Smooth muscle cell (in vitro differentiated cells): ENCODE results near the gene CAPN8. TPM values are rescaled to one million over a fixed set of nuclear protein-coding genes. Genes with fewer than 3 reads are reported as not detected.

ENCODE experiments used
- DNase-seq: peaks from one replicate; lab custom pipeline; 2025; ENCODE audit not compliant: unreplicated experiment; lab: John Stamatoyannopoulos, UW
- H2AFZ ChIP-seq: fragments of 200-600 bp; sonication (generic); 2 replicates; pipeline ENCODE4 v1.6.0; 2016; ENCODE audit warnings: antibody characterized with exemption, low read depth, mild to moderate bottlenecking
- H3F3A ChIP-seq: fragments of 200-600 bp; sonication (generic); 2 replicates; pipeline ENCODE4 v1.6.0; 2017; ENCODE audit warnings: antibody characterized with exemption, low read depth
- H3K27ac ChIP-seq: fragments of 200-600 bp; sonication (generic); 2 replicates; pipeline ENCODE4 v1.5.1; 2016; ENCODE audit warnings: low read depth, mild to moderate bottlenecking
- H3K27me3 ChIP-seq: fragments of 200-600 bp; sonication (generic); 2 replicates; pipeline ENCODE4 v1.6.1; 2016; ENCODE audit warnings: low read depth, mild to moderate bottlenecking
- H3K36me3 ChIP-seq: fragments of 200-600 bp; sonication (generic); 2 replicates; pipeline ENCODE4 v1.5.1; 2016; ENCODE audit warnings: low read depth
- H3K4me1 ChIP-seq: fragments of 200-600 bp; sonication (generic); 2 replicates; pipeline ENCODE4 v1.5.1; 2016; ENCODE audit warnings: low read depth
- H3K4me2 ChIP-seq: fragments of 200-600 bp; sonication (generic); 2 replicates; pipeline ENCODE4 v1.6.0; 2016; ENCODE audit warnings: mild to moderate bottlenecking
- H3K4me3 ChIP-seq: fragments of 200-600 bp; sonication (generic); 2 replicates; pipeline ENCODE4 v1.5.1; 2016; ENCODE audit warnings: mild to moderate bottlenecking
- H3K79me2 ChIP-seq: fragments of 200-600 bp; sonication (generic); 2 replicates; pipeline ENCODE4 v1.6.0; 2016; ENCODE audit warnings: low read depth, mild to moderate bottlenecking
- H3K9ac ChIP-seq: fragments of 200-600 bp; sonication (generic); 2 replicates; pipeline ENCODE4 v1.6.0; 2016; ENCODE audit warnings: low read depth
- H3K9me3 ChIP-seq: fragments of 200-600 bp; sonication (generic); replicated peaks from 2 replicates; pipeline ENCODE4 v1.5.1; 2016; ENCODE audit warnings: low read depth
- H4K20me1 ChIP-seq: fragments of 200-600 bp; sonication (generic); 2 replicates; pipeline ENCODE4 v1.6.0; 2016; ENCODE audit warnings: low read depth
- CTCF ChIP-seq: fragments of 200-600 bp; sonication (generic); IDR thresholded peaks from 2 replicates; pipeline ENCODE4 v1.5.1; 2017; ENCODE audit warnings: borderline replicate concordance, mild to moderate bottlenecking, antibody characterized with exemption; ENCODE audit not compliant: insufficient read depth, poor library complexity, severe bottlenecking
- whole genome bisulfite sequencing: methylation state at CpG from one replicate; pipeline ENCODE4 v1.1.7; 2016; ENCODE audit warnings: low lambda C conversion rate; 5-methylcytosine and 5-hydroxymethylcytosine counted together
- polyA plus RNA-seq: library from polyadenylated mRNA; unstranded; fragments of >200 nt; fragmentation: Nextera tagmentation; extraction: Ambion mirVana; gene quantifications from 2 replicates; pipeline ENCODE4 v1.2.1, GENCODE V29; 2016
- total RNA-seq: library from RNA; depleted of rRNA; stranded (reverse); fragments of >200 nt; gene quantifications from 2 replicates; pipeline ENCODE4 v1.2.3, GENCODE V29; 2014

Gene CAPN8
- total and polyA plus RNA-seq, 2 experiments from 2014 or later = not detected

- Histone ChIP-seq H3K4me1 (peaks cover 15% of the 10 kb centered on the region), H3K36me3 (no peaks in the 10 kb centered on the region), H3K4me2 (peak overlapping the region; percentile 93), H3K79me2 (peaks cover 54% of the 10 kb centered on the region), H2AFZ (no peak overlapping the region), H4K20me1 (peaks cover 37% of the 10 kb centered on the region), H3K4me3 (peak overlapping the region; percentile 86), H3F3A (peaks cover 19% of the 10 kb centered on the region), H3K27ac (peak overlapping the region; percentile 81), H3K9me3 (no peaks in the 10 kb centered on the region), H3K27me3 (no peaks in the 10 kb centered on the region), H3K9ac (peak overlapping the region; percentile 94)
- DNase-seq = no peak
- TF ChIP-seq CTCF = no peak
- 33% methylated on average over 7 of the region's 7 CpGs for WGBS
These were observed 48.3 kb upstream of the CAPN8 start for GRCh38 chr1:223713546-223714420.

GRCh38 chr1:223712850-223713474 lies 47.5 kb upstream of the CAPN8 start:
- Histone ChIP-seq H3K4me1 (peaks cover 13% of the 10 kb centered on the region), H3K79me2 (peaks cover 53% of the 10 kb centered on the region)
- DNase-seq = no peak

GRCh38 chr1:223712194-223712849 lies 46.8 kb upstream of the CAPN8 start, which contains the start of gene CAPN2:
Gene CAPN2 (plus strand): TSS chr1:223712539. CDS start chr1:223712641, 102 bp downstream.
- H3K4me1 ChIP-seq = peaks cover 13% of the 10 kb centered on the region
- peak within 1 kb of the TSS; percentile 81 for H3K27ac ChIP-seq
- H4K20me1 ChIP-seq = peaks cover 23% of the 10 kb centered on the region
- H3K4me2 ChIP-seq = peak within 1 kb of the TSS; percentile 93
- H3K36me3 ChIP-seq = no peaks in the 10 kb centered on the region
- DNase-seq = peak; percentile 49
- TF ChIP-seq CTCF = peak; percentile 52
- no peaks in the 10 kb centered on the region for H3K9me3 ChIP-seq
- no peaks in the 10 kb centered on the region for H3K27me3 ChIP-seq
- peak within 1 kb of the TSS; percentile 94 for H3K9ac ChIP-seq
- peaks cover 27% of the 10 kb centered on the region for H3F3A ChIP-seq
- WGBS = 1% methylated on average over 69 of the region's 74 CpGs
- peak within 1 kb of the TSS; percentile 86 for H3K4me3 ChIP-seq
- H2AFZ ChIP-seq = no peak within 1 kb of the TSS
- H3K79me2 ChIP-seq = peaks cover 47% of the 10 kb centered on the region

More at GRCh38 chr1:223712850-223713474, 47.5 kb upstream of the CAPN8 start:
- H3K9ac ChIP-seq = peak overlapping the region; percentile 94
- no peaks in the 10 kb centered on the region for H3K9me3 ChIP-seq
- peaks cover 25% of the 10 kb centered on the region for H3F3A ChIP-seq
- H4K20me1 ChIP-seq = peaks cover 29% of the 10 kb centered on the region
- H3K4me2 ChIP-seq = peak overlapping the region; percentile 93
- H3K27ac ChIP-seq = peak overlapping the region; percentile 81
- H2AFZ ChIP-seq = no peak overlapping the region
- no peaks in the 10 kb centered on the region for H3K27me3 ChIP-seq
- TF ChIP-seq CTCF = no peak
- 3% methylated on average over 17 of the region's 40 CpGs for WGBS
- no peaks in the 10 kb centered on the region for H3K36me3 ChIP-seq
- peak overlapping the region; percentile 86 for H3K4me3 ChIP-seq
